DMS79 treated with DMSO at 0.1 percent for 48 hours (cell line): ENCODE results near the gene GLI2.

ENCODE experiments used
- DNase-seq: peaks from one replicate; lab custom pipeline; 2025; lab: John Stamatoyannopoulos, UW

The GLI2 gene

DNA sequence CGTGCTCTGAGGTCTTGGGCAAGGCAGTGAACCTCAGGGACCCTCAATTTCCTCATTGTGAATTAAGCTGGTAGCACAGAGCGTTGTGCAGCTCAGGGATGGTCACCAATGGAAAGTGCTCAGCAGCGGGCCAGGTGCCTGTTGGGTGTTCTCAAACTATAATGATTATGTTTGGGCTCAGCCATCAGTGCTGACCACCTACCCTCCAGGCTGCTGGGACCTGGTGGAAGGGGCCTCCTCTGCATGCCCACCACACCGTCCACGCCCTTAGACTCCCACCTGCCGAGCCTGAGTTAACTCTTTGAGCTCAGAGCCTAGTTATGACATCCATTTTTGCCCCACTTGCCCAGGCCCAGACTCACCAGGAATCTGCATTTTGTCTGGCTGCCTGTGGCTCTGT lies 35.0 kb downstream of the GLI2 start:
- DNase-seq: no peak

DNA sequence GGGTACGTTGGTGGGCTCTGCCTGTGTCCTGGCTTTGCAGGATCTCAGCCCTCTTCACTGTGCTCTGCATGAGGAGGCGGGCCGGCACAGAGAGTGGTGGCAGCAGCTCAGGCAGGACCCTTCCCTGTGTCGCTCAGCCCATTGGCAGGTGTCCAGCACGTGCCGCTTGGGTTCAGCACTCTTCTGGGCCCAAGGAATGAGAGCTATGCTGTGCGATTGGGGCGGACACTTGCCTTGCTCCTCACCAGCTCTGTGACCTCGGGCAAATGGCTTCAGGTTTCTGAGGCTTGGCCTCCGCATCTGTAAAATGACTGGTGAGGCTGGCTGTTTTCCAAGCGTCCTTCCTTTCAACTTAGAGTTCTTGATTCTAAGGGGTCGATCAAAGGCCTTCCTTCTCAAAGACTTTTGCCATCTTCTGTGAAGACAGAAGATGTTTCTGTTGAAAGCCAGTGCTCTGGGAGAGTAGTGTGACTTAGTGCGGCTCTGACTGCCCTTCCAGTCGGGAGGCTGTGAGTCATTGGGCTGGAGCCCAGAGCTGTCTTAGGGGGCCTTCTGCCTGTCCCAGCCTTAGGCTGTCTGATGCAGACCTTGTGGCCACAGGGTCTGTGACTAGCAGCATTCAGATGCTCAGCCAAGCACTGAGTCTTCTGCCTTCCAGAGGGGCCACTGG lies 35.6 kb downstream of the GLI2 start:
- peak; percentile 22 for DNase-seq

DNA sequence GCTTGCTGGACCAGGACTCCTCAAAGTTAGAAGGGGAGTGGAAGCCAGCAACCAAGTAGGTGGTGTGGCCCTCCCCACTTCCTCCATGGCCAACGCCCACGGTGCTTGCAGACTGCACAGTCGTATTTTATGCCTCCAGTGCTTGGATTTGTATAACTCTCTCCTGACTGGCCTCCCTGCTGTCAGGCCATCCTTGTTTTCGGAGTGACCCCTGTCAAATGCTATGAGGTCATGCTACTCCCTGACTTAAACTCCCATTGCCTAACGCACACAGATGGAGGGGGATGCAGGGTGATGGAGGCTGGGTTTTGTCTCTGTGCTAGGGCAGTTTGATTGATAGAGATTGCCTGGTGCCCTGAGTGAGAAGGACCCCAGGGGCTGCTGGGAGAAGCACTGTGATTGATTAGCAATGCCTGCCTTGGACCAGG lies 36.1 kb downstream of the GLI2 start:
- no peak for DNase-seq

DNA sequence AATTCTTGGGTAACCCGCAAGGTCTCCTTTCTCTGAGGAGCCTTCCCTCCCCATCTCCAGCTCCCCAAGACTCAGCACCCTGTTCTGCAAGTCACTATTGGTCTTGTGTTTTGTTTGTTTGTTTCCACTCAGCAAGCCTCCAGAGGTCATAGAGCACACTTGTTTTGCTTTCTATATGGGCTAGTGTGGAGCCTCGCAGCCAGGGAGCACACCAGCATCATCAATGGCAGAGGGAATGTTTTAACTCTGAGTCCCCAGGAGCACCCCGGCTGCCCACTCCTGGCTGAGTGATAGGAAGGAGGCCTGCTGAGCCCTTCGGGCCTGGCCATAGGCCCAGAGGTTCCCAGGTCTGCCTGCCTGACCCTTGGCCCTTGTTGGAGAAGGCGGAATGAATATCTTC lies 36.6 kb downstream of the GLI2 start:
- DNase-seq: no peak

DNA sequence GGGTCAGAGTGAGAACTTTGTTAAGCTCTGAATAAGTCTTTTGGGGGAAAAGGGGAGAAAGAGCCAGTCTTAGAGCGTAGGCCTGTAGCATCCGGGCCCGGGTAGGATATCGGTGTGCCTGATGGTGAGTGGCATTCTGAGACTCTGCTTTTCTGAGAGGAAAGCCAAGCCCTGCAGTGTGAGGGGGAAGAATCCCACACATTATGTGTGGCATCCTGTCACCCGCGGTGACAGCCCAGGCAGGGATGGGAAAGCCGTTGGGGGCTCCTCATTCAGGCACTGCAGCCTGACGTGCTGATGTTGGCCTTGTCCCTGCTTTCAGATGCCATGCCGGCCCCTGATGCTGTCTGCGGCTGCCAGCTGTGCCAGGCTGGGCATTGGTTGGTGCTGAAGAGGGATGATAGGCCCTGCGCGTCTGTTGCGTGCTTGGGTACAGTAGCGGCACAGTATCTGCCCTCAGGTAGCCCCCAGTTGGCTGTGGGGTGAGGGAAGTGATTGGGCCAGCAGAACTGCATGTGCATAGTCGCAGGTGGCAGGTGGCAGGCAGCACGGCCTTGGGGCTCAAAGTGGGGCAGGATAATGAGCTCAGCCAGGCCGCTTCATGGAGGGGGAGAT lies 37.6 kb downstream of the GLI2 start:
- DNase-seq: no peak

DNA sequence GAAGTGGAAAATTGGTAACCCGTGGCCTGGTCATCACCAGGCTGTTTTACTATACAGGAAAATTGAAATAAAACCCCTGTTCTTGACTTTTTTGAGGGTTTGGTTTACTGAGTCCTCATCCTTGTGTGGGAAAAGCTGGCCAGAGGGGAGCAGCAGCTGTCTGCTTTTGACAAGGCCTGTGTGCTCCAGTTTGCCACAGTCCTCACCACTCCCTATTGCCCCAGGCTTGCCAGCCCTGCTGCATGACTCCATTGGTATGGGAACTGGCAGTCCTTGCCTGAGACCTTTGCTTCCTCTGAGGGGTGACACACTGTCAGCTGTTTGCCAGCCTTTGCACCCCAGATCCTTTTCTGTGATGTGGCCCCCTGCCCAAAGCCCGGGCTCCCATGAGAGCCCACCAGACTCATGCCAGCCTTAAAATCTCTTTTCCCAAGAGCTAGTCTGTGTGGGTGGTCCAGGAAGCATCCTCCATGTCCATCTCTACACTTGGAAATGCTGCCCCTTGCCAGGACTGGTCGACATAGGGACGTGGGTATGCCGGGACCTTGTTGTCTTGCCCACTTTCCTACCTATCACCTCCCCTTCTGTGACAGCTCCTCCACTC lies 39.0 kb downstream of the GLI2 start:
- DNase-seq: no peak

DNA sequence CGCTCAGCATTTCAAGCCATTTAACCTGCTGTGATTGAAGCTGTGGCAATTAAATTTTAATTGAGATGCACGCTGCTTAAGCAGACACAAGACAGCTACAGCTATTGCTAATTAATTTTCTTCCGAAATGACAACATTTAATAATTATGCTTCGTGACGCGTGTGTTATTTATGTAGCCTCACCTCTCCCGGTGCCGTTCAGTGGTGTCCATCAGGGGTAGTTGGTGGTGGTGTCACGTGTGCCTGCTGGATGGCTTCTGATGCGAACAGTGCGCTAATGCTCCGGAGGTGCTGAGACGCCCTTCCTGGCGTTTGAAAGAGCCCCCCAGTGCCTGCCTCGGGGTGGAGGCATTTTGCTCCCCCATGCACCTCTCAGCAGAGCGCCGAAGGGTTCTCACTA lies 39.5 kb downstream of the GLI2 start:
- no peak for DNase-seq

DNA sequence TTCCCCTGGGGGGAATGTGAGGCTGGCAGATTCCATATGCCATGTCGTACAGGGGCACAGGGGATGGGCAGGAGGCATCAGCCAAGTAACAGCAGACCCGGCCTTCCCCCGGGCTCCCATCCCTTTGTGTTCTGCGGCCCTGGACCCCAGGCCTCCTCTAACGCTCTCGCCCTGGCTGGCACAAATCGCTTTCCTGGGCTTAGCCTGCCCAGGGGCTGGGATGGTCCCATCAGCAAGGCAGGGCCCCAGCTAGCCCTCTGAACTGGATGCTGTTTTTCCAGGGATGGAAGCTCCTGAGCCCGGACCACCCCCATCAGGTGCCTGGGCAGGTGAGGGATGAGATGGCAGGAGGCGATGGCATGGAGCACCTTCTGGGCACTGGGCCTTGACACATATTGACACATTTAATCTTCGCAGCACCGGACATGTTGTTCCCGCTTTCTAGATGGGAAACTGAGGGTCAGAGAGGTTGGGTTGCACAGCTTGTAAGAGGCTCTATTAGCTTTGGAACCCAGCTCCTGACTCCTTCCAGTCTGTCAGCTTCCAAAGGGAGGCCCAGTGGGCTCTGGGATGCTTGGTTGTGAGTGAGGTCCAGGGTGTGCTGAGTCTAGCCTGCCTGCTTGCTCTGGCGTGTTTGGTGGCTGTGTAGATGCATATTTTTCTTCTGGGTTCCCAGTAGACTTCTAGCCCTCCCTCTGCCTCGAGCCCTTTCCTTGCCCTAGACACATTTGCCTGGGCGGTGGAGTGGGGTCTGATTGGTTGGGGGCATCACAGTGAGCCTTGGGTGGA lies 40.3 kb downstream of the GLI2 start:
- DNase-seq: no peak

DNA sequence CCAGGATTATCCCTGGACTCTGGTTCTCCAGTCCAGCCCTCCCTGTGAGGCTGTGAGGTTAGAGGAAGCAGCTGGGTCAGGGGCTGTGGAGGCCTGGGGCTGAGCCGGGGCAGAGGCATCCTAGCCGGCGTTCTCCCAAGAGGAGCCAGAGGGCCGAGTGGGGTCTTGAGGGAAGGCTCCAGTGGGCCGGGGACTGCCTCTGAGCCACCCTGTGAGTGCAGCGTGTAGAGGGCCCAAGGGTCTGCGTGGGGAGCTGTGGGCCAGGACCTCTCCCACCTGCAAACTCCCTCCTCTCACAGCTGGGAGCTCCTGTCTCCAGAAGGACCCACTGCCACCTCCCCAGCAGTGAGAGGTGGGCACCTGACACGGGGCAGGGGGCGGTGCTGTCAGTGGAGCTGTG lies 41.0 kb downstream of the GLI2 start:
- no peak for DNase-seq

DNA sequence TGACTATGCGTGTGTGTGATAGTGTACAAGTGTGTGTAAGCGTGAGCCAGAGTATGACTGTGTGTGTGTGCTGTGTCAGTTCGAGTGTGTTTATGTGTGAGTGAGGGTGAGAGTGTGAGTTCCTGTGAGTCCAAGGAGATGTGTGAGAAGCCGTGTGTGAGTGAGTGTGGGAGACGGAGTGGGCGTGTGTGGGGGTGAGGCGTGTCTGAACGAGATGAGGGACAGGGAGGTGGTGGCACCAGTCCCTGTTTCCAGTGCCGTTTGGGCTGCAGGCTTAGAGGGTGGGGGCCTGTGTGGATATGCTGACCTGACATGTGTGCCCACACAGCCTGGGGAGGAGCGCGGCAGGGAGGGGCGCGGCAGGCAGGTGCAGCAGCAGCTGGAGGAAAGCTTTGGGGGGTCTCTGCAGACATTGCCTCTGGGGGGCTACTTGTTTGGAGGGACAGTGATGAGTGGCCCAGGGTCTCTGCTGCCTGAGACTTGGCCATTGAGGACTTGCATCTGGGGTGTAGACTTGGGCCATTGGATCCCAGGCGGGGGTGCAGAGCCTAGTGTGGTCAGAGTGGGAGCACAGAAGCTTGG lies 41.6 kb downstream of the GLI2 start:
- DNase-seq: no peak

DNA sequence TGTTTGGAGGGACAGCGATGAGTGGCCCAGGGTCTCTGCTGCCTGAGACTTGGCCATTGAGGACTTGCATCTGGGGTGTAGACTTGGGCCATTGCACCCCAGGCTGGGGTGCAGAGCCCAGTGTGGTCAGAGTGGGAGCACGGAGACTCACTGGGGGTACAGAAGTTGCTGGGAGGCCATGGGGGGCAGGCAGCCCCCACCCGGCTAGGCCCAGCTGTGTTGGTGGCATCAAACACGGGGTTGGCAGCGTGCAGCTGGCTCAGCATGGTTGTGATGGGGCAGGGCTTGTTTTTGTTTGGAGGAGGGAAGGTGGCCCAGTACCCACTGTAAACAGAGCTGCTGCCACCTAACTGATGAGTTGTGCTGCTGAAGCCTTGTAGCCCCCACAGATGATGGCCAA lies 42.1 kb downstream of the GLI2 start:
- no peak for DNase-seq

DNA sequence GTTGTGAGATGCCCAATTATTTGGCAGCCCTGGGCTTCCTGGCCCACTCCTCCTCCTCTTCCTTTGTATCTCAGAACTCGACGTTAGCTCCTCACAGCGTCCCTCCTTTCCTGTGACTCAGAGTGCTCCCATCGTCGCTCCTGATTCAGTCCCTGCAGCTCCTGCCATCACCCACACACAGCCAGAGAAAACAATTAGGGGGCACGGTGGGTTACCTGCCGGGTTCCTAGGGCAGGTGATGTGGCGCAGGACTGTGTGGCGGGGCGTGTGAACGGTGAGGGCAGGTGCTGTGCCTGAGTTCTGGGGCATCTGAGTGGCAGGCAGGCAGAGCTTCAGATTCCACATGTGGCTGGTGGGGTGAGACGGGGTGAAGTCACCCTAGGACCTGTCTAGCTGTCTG lies 42.6 kb downstream of the GLI2 start:
- DNase-seq: no peak

DNA sequence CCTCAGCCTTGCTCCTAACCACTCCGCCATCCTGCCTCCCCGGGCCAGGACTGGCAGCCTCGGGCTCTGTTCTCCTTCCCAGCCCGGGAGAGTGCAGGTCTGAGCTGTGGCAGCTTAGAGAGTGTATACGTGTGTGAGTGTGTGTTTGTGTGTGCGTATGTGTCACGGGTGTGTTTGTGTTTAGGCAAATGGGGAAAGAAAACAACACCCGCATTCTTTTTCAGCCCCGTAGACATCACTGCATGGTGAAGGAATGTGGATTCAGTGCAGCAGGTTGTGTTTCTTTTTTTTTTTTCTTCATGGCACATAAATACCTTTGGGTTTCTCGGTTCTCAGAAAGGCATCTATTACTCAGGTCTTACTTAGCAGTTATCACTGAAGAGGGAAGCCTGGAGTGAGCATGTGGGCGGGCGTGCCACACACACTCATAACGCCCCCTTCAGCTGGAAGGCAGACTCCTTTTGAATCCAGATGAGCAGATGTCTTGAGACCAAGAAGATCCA lies 44.2 kb downstream of the GLI2 start:
- DNase-seq: peak; percentile 15

DNA sequence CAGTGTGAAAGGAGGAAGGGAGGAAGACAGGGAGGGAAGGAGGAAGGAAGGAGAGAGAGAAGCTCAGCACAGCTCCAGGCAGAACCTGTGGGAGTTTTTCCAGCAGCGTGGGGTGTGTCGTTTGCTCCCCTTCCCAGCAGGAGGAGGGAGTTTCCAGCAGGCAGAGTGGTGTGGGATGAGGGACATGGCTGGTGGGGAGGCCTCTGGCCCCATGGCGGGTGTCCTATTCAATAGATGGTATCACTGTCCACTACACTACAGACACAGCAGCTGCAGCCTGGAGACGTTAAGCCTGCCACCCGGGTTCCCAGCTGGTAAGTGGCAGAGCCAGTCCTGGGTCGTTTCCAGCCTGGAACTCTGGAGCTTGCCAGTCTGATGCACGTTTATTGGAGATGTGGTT lies 44.7 kb downstream of the GLI2 start:
- no peak for DNase-seq

DNA sequence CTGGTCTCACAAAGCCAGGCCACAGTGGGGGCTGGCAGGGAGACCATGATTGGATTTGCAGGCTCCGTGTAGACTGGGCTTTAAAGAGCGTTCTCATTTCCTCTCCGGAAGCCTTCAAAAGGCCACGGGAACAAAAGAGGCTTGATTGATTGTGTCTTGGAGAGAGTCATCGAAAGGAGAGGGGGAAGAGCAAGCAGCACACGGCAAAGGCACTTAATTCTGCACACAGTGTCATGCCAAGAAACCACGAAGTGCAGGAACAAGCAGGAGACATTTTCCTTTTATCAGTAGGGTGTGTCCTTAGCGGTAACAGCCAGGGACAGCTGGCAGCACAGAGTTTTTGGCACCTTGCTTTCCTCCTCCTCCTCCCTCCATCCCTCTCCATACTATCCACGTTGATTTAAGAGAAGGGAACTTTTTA lies 47.7 kb downstream of the GLI2 start:
- peak; percentile 97 for DNase-seq

DNA sequence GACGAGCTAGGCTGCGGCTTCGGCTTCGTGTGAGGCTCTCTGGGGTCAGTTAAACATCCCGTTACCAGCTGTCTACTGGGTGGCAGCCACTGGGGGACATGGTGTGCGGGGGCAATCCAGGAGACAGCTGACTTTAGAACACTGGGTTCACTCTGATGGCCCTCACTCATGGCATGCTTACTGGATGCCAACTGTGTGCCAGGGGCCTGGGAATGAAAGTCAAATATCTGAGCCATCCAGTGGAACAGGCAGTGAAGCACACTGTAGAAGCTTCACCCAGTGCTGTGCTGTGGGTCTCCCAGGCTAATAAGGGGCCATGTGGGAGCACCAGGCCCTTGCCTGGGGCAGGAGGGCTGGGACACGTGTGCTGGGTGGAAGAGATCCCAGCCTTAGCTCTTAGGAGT lies 48.3 kb downstream of the GLI2 start:
- DNase-seq: peak; percentile 64
